SK-N-MC (cell line): ENCODE data around the gene ARID4B.

Experiments used
- EZH2 ChIP-seq: fragments of 200-600 bp; sonication (generic); IDR thresholded peaks from one replicate; pipeline ENCODE4 v1.6.1; 2017; ENCODE audit warnings: antibody characterized with exemption
- POLR2AphosphoS5 ChIP-seq: IDR thresholded peaks from 2 replicates; pipeline ENCODE4 v1.6.1; 2012; ENCODE audit warnings: mild to moderate bottlenecking, low read depth, low read length, borderline replicate concordance

GRCh38 chr1:235278233-235278914, 49.6 kb downstream of the ARID4B start:
- TF ChIP-seq EZH2, result no peak
- TF ChIP-seq POLR2AphosphoS5, result no peak
